ENCODE results near the gene NTN1. TPM values are rescaled to one million over a fixed set of nuclear protein-coding genes. Genes with fewer than 3 reads are reported as not detected.

The NTN1 gene
- total and polyA plus RNA-seq, 3 donors from 2014 or later, result 4.8 to 8.8 (median 7.6) TPM

GRCh38 chr17:9249245-9249953, 228.1 kb downstream of the NTN1 start:
- no peaks in the 10 kb centered on the region for H3K36me3 ChIP-seq (ENCODE audit: low read depth, missing control alignments)
- H3K9me3 ChIP-seq, result no peaks in the 10 kb centered on the region
- no peaks in the 10 kb centered on the region for H3K4me1 ChIP-seq
- 86 to 87% methylated on average over 21 of the region's 21 CpGs for WGBS, 2 donors
- H3K4me3 ChIP-seq, result no peak overlapping the region
- H3K27me3 ChIP-seq, result no peaks in the 10 kb centered on the region
- TF ChIP-seq CTCF (IDR thresholded peaks at IDR 0.05) (no peak), POLR2A (IDR thresholded peaks at IDR 0.05) (no peak)
- no peak for DNase-seq
- H3K27ac ChIP-seq, result no peak overlapping the region
- intact Hi-C loops (cut with DNase I; ENCODE audit: low total_unique reads), result no loop called here

GRCh38 chr17:9251273-9251672, 230.0 kb downstream of the NTN1 start:
- Histone ChIP-seq H3K36me3 (ENCODE audit: low read depth, missing control alignments) (no peaks in the 10 kb centered on the region), H3K27ac (no peak overlapping the region), H3K27me3 (no peaks in the 10 kb centered on the region), H3K9me3 (no peaks in the 10 kb centered on the region), H3K4me3 (no peak overlapping the region), H3K4me1 (no peaks in the 10 kb centered on the region)
- TF ChIP-seq CTCF (IDR thresholded peaks at IDR 0.05), result no peak
- no peak for TF ChIP-seq POLR2A (IDR thresholded peaks at IDR 0.05)
- no peak for DNase-seq
- 86 to 88% methylated on average over 11 to 12 of the region's 12 CpGs for WGBS, 2 donors
- intact Hi-C loops (cut with DNase I; ENCODE audit: low total_unique reads), result no loop called here

GRCh38 chr17:9253308-9253707, 232.0 kb downstream of the NTN1 start:
- no peaks in the 10 kb centered on the region for H3K27me3 ChIP-seq
- TF ChIP-seq POLR2A (IDR thresholded peaks at IDR 0.05) (no peak), CTCF (IDR thresholded peaks at IDR 0.05) (no peak)
- H3K4me1 ChIP-seq, result no peaks in the 10 kb centered on the region
- H3K36me3 ChIP-seq (ENCODE audit: low read depth, missing control alignments), result no peaks in the 10 kb centered on the region
- H3K9me3 ChIP-seq, result no peaks in the 10 kb centered on the region
- intact Hi-C loops (cut with DNase I; ENCODE audit: low total_unique reads), result no loop called here
- H3K27ac ChIP-seq, result no peak overlapping the region
- WGBS, 2 donors, result 92 to 93% methylated on average over 3 of the region's 3 CpGs
- no peak for DNase-seq
- H3K4me3 ChIP-seq, result no peak overlapping the region

GRCh38 chr17:9254841-9255240, 233.5 kb downstream of the NTN1 start:
- no peaks in the 10 kb centered on the region for H3K27me3 ChIP-seq
- no peak for TF ChIP-seq POLR2A (IDR thresholded peaks at IDR 0.05)
- no peak for TF ChIP-seq CTCF (IDR thresholded peaks at IDR 0.05)
- 48 to 92% methylated on average over 2 of the region's 2 CpGs for WGBS, 2 donors
- H3K9me3 ChIP-seq, result no peaks in the 10 kb centered on the region
- H3K36me3 ChIP-seq (ENCODE audit: low read depth, missing control alignments), result no peaks in the 10 kb centered on the region
- intact Hi-C loops (cut with DNase I; ENCODE audit: low total_unique reads), result no loop called here
- no peak overlapping the region for H3K4me3 ChIP-seq
- H3K27ac ChIP-seq, result no peak overlapping the region
- DNase-seq, result no peak
- H3K4me1 ChIP-seq, result no peaks in the 10 kb centered on the region

- no peaks in the 10 kb centered on the region for H3K4me1 ChIP-seq
- H3K4me3 ChIP-seq, result no peak overlapping the region
- WGBS, 2 donors, result 80 to 85% methylated on average over 6 of the region's 6 CpGs
- no peaks in the 10 kb centered on the region for H3K9me3 ChIP-seq
- no peak overlapping the region for H3K27ac ChIP-seq
- H3K36me3 ChIP-seq (ENCODE audit: low read depth, missing control alignments), result no peaks in the 10 kb centered on the region
- DNase-seq, result no peak
- no peaks in the 10 kb centered on the region for H3K27me3 ChIP-seq
- no peak for TF ChIP-seq POLR2A (IDR thresholded peaks at IDR 0.05)
- intact Hi-C loops (cut with DNase I; ENCODE audit: low total_unique reads), result no loop called here
Observed at GRCh38 chr17:9255833-9256232, 234.5 kb downstream of the NTN1 start.

All from testis (tissue), 3 donors.